HG02884 (cell line): ENCODE results near the gene C1orf87.
A peak's percentile ranks its signal among the peaks of the same experiment; 100 is the strongest.

ENCODE experiments used
- ATAC-seq: cut with Tn5 transposase; IDR thresholded peaks from one replicate; pipeline ENCODE4 v1.9.1; 2021; ENCODE audit warnings: mild to moderate bottlenecking, moderate library complexity; ENCODE audit not compliant: unreplicated experiment

The C1orf87 gene

GRCh38 chr1:59952065-59952464 lies 121.5 kb downstream of the C1orf87 start:
- ATAC-seq: no peak

- ATAC-seq: no peak
These were observed 123.9 kb downstream of the C1orf87 start for GRCh38 chr1:59949648-59950047.

- ATAC-seq: no peak
These were observed 124.6 kb downstream of the C1orf87 start for GRCh38 chr1:59948990-59949389.

GRCh38 chr1:59947047-59947938 lies 126.3 kb downstream of the C1orf87 start:
- ATAC-seq: peak; percentile 95

GRCh38 chr1:59945790-59946189 lies 127.8 kb downstream of the C1orf87 start:
- no peak for ATAC-seq
